Endothelial cell of umbilical vein (primary cell): ENCODE data around the gene TSPAN4. TPM values are rescaled to one million over a fixed set of nuclear protein-coding genes. Genes with fewer than 3 reads are reported as not detected.

ENCODE experiments used
- BruUV-seq: library from RNA; stranded (reverse); fragments of 400-500 nt; replicated peaks from 2 replicates; lab custom pipeline; 2021; lab: Mats Ljungman, UMichigan
- CTCF ChIA-PET: fragments of 300-600, 350-600 bp; sonication (Branson Sonifier 250); formaldehyde crosslinking; loops from one replicate; lab custom pipeline; 2021; ENCODE audit warnings: antibody characterized with exemption, inconsistent platforms; lab: Charles Lee
- POLR2A ChIA-PET: fragments of 300-600, 350-600 bp; sonication (Branson Sonifier 250); formaldehyde crosslinking; loops from one replicate; lab custom pipeline; 2021; ENCODE audit warnings: antibody characterized with exemption, inconsistent platforms; lab: Charles Lee
- DNase-seq: peaks from one replicate; pipeline ENCODE4 v3.0.0-alpha.2; 2011; ENCODE audit warnings: low read depth, low spot score
- FAIRE-seq: peaks from 2 replicates; lab custom pipeline; 2011; peaks lifted over from hg19 to GRCh38; lab: Jason Lieb, UNC
- H2AFZ ChIP-seq: 2 replicates; pipeline ENCODE4 v1.6.0; 2012; ENCODE audit warnings: low read depth, low read length, control low read depth, inconsistent platforms
- H3K27ac ChIP-seq: 2 replicates; pipeline ENCODE4 v1.5.1; 2011; ENCODE audit warnings: low read depth, mild to moderate bottlenecking, control low read depth, low read length, moderate library complexity; ENCODE audit not compliant: insufficient read depth
- H3K27me3 ChIP-seq, 2 experiments: 2 replicates each; pipeline versions ENCODE4 v1.6.0 to v1.6.1; 2011; ENCODE audit warnings: low read length in 2 of 2, mixed read lengths in 1 of 2; ENCODE audit not compliant: control insufficient read depth in 2 of 2, insufficient read depth in 2 of 2
- H3K36me3 ChIP-seq, 2 experiments: 2 replicates in 1 of 2; 3 replicates in 1 of 2; pipeline ENCODE4 v1.5.1; 2011; ENCODE audit warnings: low read length in 2 of 2, mild to moderate bottlenecking in 1 of 2, moderate library complexity in 1 of 2; ENCODE audit not compliant: control insufficient read depth in 2 of 2, insufficient read depth in 2 of 2; ENCODE audit errors: extremely low read depth in 1 of 2
- H3K4me1 ChIP-seq: 3 replicates; pipeline ENCODE4 v1.5.1; 2011; ENCODE audit warnings: mild to moderate bottlenecking, low read length; ENCODE audit not compliant: control insufficient read depth, insufficient read depth; ENCODE audit errors: extremely low read depth
- H3K4me2 ChIP-seq: 2 replicates; pipeline ENCODE4 v1.6.1; 2011; ENCODE audit warnings: low read length, control low read depth, mixed read lengths; ENCODE audit not compliant: insufficient read depth
- H3K4me3 ChIP-seq, 3 experiments: fragments of 200-600 bp in 1 of 3; sonication (generic), shearing (Covaris generic) in 1 of 3; replicated peaks in 1 of 3; 2 replicates each; pipeline ENCODE4 v1.5.1; 2011 to 2016; ENCODE audit warnings: control low read depth in 3 of 3, low read length in 3 of 3, mild to moderate bottlenecking in 2 of 3, inconsistent platforms in 1 of 3, low read depth in 1 of 3, moderate library complexity in 1 of 3; ENCODE audit not compliant: insufficient read depth in 1 of 3
- H3K79me2 ChIP-seq: 2 replicates; pipeline ENCODE4 v1.6.0; 2012; ENCODE audit warnings: low read length, inconsistent platforms; ENCODE audit not compliant: control insufficient read depth, insufficient read depth
- H3K9ac ChIP-seq: replicated peaks from 2 replicates; pipeline ENCODE3; 2011; ENCODE audit warnings: low read length, control low read depth; ENCODE audit not compliant: insufficient read depth; ENCODE audit errors: extremely low read depth
- H3K9me1 ChIP-seq: replicated peaks from 3 replicates; pipeline ENCODE4 v1.6.0; 2011; ENCODE audit warnings: mild to moderate bottlenecking, low read length; ENCODE audit not compliant: control insufficient read depth, insufficient read depth; ENCODE audit errors: extremely low read depth
- H3K9me3 ChIP-seq: replicated peaks from 2 replicates; pipeline ENCODE4 v1.5.1; 2012; ENCODE audit warnings: low read length, inconsistent platforms; ENCODE audit not compliant: control insufficient read depth, insufficient read depth
- H4K20me1 ChIP-seq: replicated peaks from 2 replicates; pipeline ENCODE3; 2011; ENCODE audit warnings: mild to moderate bottlenecking, low read length; ENCODE audit not compliant: control insufficient read depth, insufficient read depth; ENCODE audit errors: extremely low read depth
- EZH2 ChIP-seq: IDR thresholded peaks from 2 replicates; pipeline ENCODE4 v1.6.1; 2012; ENCODE audit warnings: borderline replicate concordance, low read depth, mild to moderate bottlenecking, moderate library complexity, low read length, inconsistent platforms; ENCODE audit not compliant: severe bottlenecking
- FOS ChIP-seq: IDR thresholded peaks from 2 replicates; pipeline ENCODE4 v1.6.1; 2011; ENCODE audit warnings: mild to moderate bottlenecking, low read length, moderate library complexity, borderline replicate concordance; ENCODE audit not compliant: insufficient read depth
- GATA2 ChIP-seq: IDR thresholded peaks from 2 replicates; pipeline ENCODE4 v1.7.0; 2011; ENCODE audit warnings: low read depth, mild to moderate bottlenecking, moderate library complexity, mixed read lengths, low read length; ENCODE audit not compliant: insufficient read length, insufficient read depth
- MAX ChIP-seq: IDR thresholded peaks from 2 replicates; pipeline ENCODE4 v1.6.1; 2011; ENCODE audit not compliant: insufficient read depth, insufficient read length
- MYC ChIP-seq: IDR thresholded peaks from one replicate; pipeline ENCODE4 v1.6.1; 2011; ENCODE audit warnings: mild to moderate bottlenecking, low read depth, low read length
- POLR2A ChIP-seq: IDR thresholded peaks from 2 replicates; pipeline ENCODE4 v1.6.1; 2012; ENCODE audit warnings: low read depth, mild to moderate bottlenecking, control low read depth, low read length
- POLR2AphosphoS5 ChIP-seq: IDR thresholded peaks from 2 replicates; pipeline ENCODE4 v1.6.1; 2012; ENCODE audit warnings: low read depth, mild to moderate bottlenecking, control low read depth, low read length, moderate library complexity; ENCODE audit not compliant: insufficient read depth
- dilution Hi-C: fragments of 300-500 bp; cut with MboI; formaldehyde crosslinking; loops from one replicate; pipeline ENCODE4 v1.15.0; 2019; ENCODE audit warnings: low sequenced_read_pairs; ENCODE audit not compliant: extremely low pct_ligation_motif_present
- intact Hi-C: fragments of 100-400 bp; cut with micrococcal nuclease; formaldehyde crosslinking; loops from one replicate; pipeline ENCODE4 v1.10.0; 2022
- polyA plus RNA-seq, 4 experiments: library from polyadenylated mRNA; depleted of rRNA in 3 of 4; stranded (reverse) in 3 of 4; unstranded in 1 of 4; fragments of >200 nt; gene quantifications; 2 replicates each; pipeline versions ENCODE4 v1.2.1 to v1.2.3, GENCODE V29; 2011 to 2012; ENCODE audit warnings: missing spikeins in 1 of 4
- total RNA-seq: library from RNA; stranded (reverse); gene quantifications from 2 replicates; pipeline ENCODE4 v1.2.3, GENCODE V29; 2021
- TF ChIP-seq, protein P1 (sequence below), 2 donors: IDR thresholded peaks; 1 replicate in 1 of 2; 2 replicates in 1 of 2; pipeline ENCODE4 v1.5.1; 2011; ENCODE audit warnings: low read length in 2 of 2, mild to moderate bottlenecking in 2 of 2, moderate library complexity in 2 of 2, control low read depth in 1 of 2, inconsistent platforms in 1 of 2, low read depth in 1 of 2; ENCODE audit not compliant: insufficient read depth in 1 of 2; ENCODE audit errors: extremely low read depth in 1 of 2

The TSPAN4 gene
- total and polyA plus RNA-seq, 2 donors (not counting 3 experiments of a cell fraction or from before 2014, with no cell fraction given) = 114 to 199 TPM

GRCh38 chr11:816433-816779 is 26.2 kb upstream of the TSPAN4 start:
- H3K27me3 ChIP-seq = no peaks in the 10 kb centered on the region
- no peak overlapping the region for H2AFZ ChIP-seq
- no TSS peak for BruUV-seq
- H3K9me1 ChIP-seq = no peaks in the 10 kb centered on the region
- DNase-seq (no peak), FAIRE-seq (no peak)
- ChIA-PET CTCF (no interaction called here), POLR2A (interaction anchor here (0.7 kb wide), 1 partner anchor 151 kb away, joined by 4 read pairs; no protein-coding TSS in a partner anchor)
- intact Hi-C loops = no loop called here
- TF ChIP-seq GATA2 = no peak
- no peak for TF ChIP-seq MYC
- TF ChIP-seq FOS = no peak
- no peak for TF ChIP-seq POLR2A
- TF ChIP-seq EZH2 = no peak
- TF ChIP-seq POLR2AphosphoS5 = no peak
- TF ChIP-seq, protein P1, sequence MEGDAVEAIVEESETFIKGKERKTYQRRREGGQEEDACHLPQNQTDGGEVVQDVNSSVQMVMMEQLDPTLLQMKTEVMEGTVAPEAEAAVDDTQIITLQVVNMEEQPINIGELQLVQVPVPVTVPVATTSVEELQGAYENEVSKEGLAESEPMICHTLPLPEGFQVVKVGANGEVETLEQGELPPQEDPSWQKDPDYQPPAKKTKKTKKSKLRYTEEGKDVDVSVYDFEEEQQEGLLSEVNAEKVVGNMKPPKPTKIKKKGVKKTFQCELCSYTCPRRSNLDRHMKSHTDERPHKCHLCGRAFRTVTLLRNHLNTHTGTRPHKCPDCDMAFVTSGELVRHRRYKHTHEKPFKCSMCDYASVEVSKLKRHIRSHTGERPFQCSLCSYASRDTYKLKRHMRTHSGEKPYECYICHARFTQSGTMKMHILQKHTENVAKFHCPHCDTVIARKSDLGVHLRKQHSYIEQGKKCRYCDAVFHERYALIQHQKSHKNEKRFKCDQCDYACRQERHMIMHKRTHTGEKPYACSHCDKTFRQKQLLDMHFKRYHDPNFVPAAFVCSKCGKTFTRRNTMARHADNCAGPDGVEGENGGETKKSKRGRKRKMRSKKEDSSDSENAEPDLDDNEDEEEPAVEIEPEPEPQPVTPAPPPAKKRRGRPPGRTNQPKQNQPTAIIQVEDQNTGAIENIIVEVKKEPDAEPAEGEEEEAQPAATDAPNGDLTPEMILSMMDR (IDR thresholded peaks at IDR 0.05; ENCODE audit: extremely low read depth in 1 of 2, insufficient read depth in 1 of 2, low read depth in 1 of 2, low read length in 2 of 2) = no peak
- TF ChIP-seq MAX = no peak
- H3K4me1 ChIP-seq = peaks cover 23% of the 10 kb centered on the region
- no peak overlapping the region for H3K27ac ChIP-seq
- dilution Hi-C loops = no loop called here
- H3K36me3 ChIP-seq = peaks cover 3 to 24% of the 10 kb centered on the region in 2 experiments
- H3K4me2 ChIP-seq = no peak overlapping the region
- peaks cover 24% of the 10 kb centered on the region for H3K79me2 ChIP-seq
- H3K4me3 ChIP-seq = no peak overlapping the region
- no peaks in the 10 kb centered on the region for H3K9me3 ChIP-seq
- H3K9ac ChIP-seq = no peak overlapping the region
- H4K20me1 ChIP-seq = no peaks in the 10 kb centered on the region
